Upper lobe of left lung (tissue), 4 donors: ENCODE data around the gene ADIRF.
A peak's percentile ranks its signal among the peaks of the same experiment; 100 is the strongest.

ENCODE experiments used
- EP300 ChIP-seq, 4 donors: sonication (generic); formaldehyde crosslinking; IDR thresholded peaks; one replicate each; pipeline ENCODE4 v1.5.1; 2017; ENCODE audit warnings: antibody characterized with exemption in 4 of 4, control low read depth in 2 of 4
- POLR2A ChIP-seq, 4 donors: fragments of 450-650 bp; IDR thresholded peaks; one replicate each; pipeline ENCODE4 v1.5.1; 2016 to 2017; ENCODE audit warnings: antibody characterized with exemption in 4 of 4, mild to moderate bottlenecking in 2 of 4
- POLR2AphosphoS5 ChIP-seq, 2 donors: sonication (generic); formaldehyde crosslinking; IDR thresholded peaks; one replicate each; pipeline ENCODE4 v1.5.1; 2017; ENCODE audit warnings: antibody characterized with exemption in 2 of 2
- TF ChIP-seq, protein P1 (sequence below), 6 experiments: fragments of 450-650 bp in 4 of 6; fragments of 200-600 bp in 2 of 6; sonication (generic) in 2 of 6; IDR thresholded peaks; one replicate each; pipeline ENCODE4 v1.5.1; 2016 to 2019; ENCODE audit warnings: antibody characterized with exemption in 6 of 6

DNA sequence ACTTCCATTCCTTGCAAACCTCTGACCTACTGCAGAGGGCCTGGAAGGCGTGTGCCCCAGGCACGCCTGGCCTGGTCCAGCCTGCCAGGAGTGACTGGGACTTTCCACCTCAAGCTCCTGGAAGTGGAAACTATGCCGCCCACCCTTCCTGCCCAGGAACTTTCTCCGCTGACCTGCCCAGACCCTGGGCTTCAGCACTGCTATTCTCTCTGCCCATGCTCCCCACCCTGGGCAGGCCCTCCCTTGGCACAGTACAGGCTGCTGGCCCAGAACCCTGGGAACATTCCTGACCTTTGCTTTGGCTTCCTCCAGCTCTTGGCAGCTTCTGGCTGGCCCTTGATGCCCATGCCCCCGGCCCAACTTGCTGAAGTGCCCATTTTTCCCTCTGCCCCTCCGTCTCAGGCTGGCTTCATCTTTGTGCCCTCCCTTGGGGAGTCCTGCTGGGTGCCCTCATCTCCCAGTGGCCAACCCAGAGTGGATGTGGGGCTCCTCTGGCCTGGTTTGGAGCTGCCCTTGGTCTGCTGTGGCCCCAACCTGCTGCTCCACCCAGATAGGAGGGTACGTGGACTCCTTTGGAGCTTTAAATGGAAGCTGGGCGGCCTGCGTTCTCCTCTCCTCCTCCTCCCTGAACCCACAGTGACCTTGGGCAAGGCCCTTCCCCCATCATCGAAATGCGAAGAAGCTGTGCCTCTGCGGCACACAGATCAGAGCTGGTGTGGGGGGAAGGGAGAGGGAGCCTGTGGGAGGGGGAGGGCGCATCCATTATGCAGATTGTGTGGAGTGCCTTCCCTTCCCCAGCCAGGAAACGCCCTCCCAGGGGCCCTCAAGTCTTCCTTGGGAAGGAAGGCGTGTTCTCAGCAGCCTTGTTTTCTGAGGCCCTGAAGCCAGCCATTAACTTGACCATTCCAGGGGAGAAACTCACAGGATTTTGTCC is 14.3 kb upstream of the ADIRF start:
- TF ChIP-seq, protein P1, sequence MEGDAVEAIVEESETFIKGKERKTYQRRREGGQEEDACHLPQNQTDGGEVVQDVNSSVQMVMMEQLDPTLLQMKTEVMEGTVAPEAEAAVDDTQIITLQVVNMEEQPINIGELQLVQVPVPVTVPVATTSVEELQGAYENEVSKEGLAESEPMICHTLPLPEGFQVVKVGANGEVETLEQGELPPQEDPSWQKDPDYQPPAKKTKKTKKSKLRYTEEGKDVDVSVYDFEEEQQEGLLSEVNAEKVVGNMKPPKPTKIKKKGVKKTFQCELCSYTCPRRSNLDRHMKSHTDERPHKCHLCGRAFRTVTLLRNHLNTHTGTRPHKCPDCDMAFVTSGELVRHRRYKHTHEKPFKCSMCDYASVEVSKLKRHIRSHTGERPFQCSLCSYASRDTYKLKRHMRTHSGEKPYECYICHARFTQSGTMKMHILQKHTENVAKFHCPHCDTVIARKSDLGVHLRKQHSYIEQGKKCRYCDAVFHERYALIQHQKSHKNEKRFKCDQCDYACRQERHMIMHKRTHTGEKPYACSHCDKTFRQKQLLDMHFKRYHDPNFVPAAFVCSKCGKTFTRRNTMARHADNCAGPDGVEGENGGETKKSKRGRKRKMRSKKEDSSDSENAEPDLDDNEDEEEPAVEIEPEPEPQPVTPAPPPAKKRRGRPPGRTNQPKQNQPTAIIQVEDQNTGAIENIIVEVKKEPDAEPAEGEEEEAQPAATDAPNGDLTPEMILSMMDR (IDR thresholded peaks at IDR 0.05) = no peak
- TF ChIP-seq EP300 (IDR thresholded peaks at IDR 0.05) (peak in 2 of 4 donors; percentile 67 to 90), POLR2AphosphoS5 (IDR thresholded peaks at IDR 0.05) (peak; percentile 62 to 78), POLR2A (IDR thresholded peaks at IDR 0.05) (no peak)
